HG03045 (cell line): Measurements from ENCODE around the gene SCNN1B.
"Not testable (repeated sequence)": the region's sequence is repeated elsewhere in the genome, so short reads cannot be mapped to it uniquely, and the experiment has no call there.

ENCODE experiments used
- ATAC-seq: cut with Tn5 transposase; IDR thresholded peaks from one replicate; pipeline ENCODE4 v1.9.1; 2021; ENCODE audit warnings: mild to moderate bottlenecking, moderate library complexity; ENCODE audit not compliant: unreplicated experiment

Gene SCNN1B

DNA sequence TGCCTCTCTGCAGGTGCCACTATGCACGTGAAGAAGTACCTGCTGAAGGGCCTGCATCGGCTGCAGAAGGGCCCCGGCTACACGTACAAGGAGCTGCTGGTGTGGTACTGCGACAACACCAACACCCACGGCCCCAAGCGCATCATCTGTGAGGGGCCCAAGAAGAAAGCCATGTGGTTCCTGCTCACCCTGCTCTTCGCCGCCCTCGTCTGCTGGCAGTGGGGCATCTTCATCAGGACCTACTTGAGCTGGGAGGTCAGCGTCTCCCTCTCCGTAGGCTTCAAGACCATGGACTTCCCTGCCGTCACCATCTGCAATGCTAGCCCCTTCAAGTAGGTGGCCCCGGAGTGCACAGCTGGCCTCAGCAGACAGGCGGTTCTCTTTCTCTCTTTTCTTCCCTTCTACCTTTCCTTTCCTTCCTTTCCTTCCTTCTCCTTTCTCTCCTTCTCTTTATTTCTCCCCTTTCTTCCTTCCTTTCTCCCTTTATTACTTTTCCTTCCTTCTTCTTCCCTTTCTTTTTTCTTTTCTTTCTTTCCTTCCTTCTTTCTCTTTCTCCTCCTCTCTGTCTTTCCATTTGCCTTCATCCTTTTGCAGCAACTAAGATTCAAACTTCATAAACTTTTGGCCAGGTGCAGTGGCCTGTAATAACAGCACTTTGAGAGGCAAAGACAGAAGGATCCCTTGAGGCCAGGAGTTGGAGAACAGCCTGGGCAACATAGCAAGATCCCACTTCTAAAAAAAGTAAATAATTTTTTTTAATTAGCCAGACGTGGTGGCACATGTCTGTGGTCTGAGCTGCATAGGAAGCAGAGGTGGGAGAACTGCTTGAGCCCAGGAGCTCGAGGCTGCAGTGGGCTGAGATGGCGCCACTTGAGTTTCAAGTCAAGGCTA is 46.7 kb downstream of the SCNN1B start:
- ATAC-seq, result no peak

DNA sequence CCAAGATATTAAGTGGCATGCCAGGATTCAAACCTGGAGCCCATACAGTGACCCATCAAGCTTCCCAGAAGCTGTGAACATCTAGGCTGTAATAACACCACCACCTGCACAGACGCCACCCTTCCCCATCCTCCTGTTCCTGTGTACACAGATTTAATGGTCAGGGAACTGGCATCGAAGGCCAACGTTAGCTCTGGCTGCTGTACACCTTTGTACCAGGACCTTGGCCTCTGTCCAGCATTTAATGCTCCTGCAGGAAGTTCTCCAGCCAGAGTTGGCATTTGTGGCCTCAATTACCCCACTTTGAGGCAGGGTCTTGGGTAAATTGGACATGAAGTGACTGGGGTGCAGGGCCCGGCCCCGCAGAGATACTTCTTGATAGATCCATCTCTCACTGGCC is 49.3 kb downstream of the SCNN1B start:
- no peak for ATAC-seq

- ATAC-seq, result no peak
Observed at GRCh38 chr16:23353440-23353839, 51.3 kb downstream of the SCNN1B start.

- no peak for ATAC-seq
Observed at GRCh38 chr16:23354246-23354645, 52.1 kb downstream of the SCNN1B start.

- ATAC-seq, result no peak
Observed at GRCh38 chr16:23355106-23355670, 53.1 kb downstream of the SCNN1B start.

DNA sequence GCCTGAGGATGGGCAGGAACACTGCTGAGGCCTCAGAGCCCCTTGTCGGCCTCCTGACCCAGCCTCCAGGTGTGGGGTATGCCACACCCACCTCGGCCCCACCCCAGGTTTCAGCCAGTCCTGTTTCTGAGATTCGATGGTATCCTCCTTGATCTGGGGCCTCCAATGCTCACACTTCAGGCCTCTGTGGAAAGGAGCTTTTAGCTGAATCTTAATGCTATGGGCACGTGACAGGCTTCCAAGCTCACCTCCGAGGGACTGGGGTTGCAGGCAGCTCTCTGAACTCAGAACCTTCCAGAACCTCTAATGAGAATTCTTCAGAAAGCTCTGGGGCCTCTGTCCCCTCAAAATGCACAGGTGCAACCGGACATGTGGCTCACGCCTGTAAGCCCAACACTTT is 54.8 kb downstream of the SCNN1B start:
- no peak for ATAC-seq

- no peak for ATAC-seq
Observed at GRCh38 chr16:23357761-23358290, 55.7 kb downstream of the SCNN1B start.

- no peak for ATAC-seq
Observed at GRCh38 chr16:23359092-23359760, 57.1 kb downstream of the SCNN1B start.

- ATAC-seq, result no peak
Observed at GRCh38 chr16:23362460-23363317, 60.6 kb downstream of the SCNN1B start.

DNA sequence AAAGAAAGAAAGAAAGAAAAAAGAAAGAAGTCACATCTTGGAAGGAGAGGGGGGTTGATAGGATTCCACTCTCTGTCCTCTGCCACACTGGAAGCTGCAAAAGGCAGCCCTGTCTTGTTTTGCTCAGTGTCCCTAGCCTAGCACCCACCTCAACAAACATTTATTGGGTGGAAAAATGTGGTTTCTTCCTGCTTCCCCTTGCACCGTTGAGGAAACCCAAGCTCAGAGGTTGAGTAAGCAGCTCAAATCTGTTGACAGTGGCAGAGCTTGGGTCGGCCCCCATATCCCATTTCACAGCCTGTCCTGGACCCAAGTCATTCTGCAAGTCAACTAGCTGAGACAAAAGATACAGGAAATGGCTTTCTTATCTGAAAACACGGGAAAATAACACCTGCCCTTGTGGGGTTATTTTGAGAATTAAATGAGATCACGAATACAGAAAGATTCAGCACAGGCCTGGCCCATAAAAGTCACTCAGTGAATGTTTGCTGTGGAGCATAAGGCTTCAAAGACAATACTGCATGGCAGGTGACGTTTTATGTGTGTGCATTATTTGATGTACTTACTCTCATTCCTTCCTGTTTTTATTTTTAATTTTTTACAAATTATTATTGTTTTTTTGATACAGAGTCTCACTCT is 63.6 kb downstream of the SCNN1B start:
- ATAC-seq, result no peak

DNA sequence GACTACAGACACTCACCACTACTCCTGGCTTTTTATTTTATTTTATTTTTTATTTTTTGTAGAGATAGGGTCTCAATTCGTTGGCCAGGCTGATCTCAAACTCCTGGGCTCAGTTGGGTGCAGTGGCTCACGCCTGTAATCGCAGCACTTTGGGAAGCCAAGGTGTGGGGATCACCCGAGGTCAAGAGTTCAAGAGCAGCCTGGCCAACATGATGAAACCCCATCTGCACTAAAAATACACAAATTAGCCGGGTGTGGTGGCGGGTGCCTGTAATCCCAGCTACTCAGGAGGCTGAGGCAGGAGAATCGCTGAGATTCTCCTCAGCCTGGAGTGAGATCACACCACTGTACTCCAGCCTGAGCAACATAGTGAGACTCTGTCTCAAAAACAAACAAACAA is 64.2 kb downstream of the SCNN1B start:
- not testable (repeated sequence) for ATAC-seq

GRCh38 chr16:23367564-23367963 is 65.5 kb downstream of the SCNN1B start:
- ATAC-seq, result no peak

DNA sequence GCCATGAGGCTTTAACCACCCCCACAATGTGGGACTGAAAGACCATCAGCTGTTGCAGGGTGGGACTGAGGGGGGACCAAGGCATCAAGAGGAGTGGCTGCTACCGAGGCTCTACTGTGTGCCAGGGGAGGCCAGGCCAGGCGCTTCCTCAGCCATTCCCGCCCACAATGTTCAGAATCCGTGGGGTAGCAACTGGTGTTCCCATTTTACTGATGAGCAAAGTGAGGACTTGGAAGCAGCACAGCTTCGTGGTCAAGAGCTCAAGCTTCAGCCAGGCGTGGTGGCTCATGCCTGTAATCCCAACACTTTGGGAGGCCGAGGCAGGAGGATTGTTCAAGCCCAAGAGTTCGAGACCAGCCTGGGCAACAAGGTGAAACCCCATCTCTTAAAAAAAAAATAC is 65.9 kb downstream of the SCNN1B start:
- no peak for ATAC-seq

GRCh38 chr16:23368469-23368868 is 66.4 kb downstream of the SCNN1B start:
- no peak for ATAC-seq

- ATAC-seq, result no peak
Observed at GRCh38 chr16:23369416-23369815, 67.3 kb downstream of the SCNN1B start.

GRCh38 chr16:23371368-23371767 is 69.3 kb downstream of the SCNN1B start:
- no peak for ATAC-seq

DNA sequence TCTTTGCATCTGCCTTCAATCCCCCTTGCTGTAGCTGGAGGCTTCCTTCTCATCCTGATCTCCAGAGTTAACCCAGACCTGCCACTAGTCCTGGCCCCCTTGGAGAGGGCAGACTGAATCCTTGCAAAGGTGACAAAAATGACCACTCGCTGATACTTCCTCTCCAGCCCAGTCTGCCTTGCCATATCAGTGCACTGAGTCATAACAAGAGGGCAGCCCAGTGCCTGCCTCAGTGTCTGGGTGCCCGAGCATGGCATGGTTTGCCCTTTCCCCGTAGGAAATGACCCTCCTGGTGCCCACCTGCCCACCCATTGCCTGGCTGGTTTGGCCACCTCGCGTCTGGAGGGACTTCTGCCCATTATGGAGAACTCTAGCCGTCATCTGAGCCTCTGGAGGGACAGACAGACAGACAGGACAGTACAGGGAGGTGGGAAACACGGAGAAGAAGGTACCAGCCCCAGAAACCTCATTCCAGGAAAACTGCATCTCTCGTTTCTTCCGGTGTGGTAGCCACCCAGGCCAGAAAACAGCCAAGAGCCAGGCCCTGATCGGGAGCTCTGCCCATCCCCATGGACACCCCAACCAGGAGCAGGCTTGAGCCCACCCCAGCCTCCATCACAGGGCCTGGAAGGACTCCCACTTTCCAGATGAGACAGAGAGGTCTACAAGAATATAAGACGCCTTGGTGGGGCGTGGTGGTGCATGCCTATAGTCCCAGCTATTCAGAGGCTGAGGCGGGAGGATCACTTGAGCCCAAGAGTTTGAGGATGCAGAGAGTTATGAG is 71.5 kb downstream of the SCNN1B start:
- no peak for ATAC-seq

GRCh38 chr16:23374721-23375510 is 72.8 kb downstream of the SCNN1B start:
- ATAC-seq, result no peak

- ATAC-seq, result no peak
Observed at GRCh38 chr16:23375643-23376042, 73.5 kb downstream of the SCNN1B start.
